GM19455 (cell line): ENCODE measurements around the gene SCN4B.

Source experiments
- ATAC-seq: cut with Tn5 transposase; IDR thresholded peaks from one replicate; pipeline ENCODE4 v1.9.1; 2021; ENCODE audit not compliant: unreplicated experiment

Gene SCN4B

DNA sequence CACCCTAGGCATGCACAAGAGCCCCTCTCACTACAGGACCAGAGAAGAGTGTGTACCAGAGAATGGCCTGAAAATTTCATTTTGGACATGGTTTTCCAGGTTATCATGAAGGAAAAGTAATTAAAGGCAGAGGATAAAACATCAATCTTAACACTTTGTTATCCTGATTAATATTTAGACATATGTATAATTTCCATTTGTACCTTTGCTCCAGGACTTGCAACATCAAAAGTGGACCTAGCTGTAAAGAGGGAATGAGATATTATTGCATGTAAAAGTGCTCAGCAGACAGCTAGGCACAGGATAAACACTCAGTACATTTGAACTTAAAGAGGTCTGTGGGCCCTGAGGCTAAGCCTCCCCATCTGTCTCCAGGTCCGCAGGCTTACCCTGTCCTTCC lies 2.0 kb upstream of the SCN4B start:
- ATAC-seq = no peak

DNA sequence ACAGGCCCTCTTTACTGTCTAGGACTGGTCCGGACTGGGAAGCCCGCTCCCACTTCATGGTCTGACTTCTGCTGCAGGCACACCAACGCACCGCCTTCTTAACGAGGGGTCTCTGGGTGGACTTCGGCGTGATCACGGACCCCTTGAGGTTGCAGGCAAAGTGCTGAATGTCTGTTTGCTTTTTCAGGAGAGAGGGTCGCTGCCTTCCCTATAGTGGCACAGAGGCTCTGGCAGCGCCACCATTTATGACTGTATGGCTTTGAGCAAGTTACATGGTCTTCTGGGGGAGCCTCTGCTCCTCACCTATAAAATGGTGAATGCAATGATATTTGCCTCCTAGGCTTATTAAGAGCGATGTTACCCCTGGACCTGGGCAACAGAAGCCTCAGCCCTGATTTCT lies 1.4 kb upstream of the SCN4B start:
- no peak for ATAC-seq

DNA sequence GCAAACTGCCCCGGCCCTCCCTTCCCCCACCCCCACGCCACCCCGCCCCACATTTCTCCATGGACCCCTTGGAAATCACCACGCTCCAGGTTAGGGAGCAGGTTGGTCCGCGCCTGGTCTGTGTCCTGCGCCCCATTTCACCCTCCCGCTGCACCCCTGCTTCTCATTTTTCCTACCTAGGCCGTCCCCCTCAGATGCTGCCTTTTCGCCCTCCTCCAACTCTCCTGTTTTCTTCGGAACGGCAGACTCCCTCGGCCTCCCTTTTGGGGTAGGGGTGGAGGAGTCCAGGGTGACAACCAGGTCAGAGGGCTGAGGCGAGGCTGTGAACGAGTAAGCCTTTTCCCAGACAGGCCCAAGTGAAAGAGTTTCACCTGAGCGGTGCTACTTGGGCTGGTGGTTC lies 893 bp upstream of the SCN4B start:
- no peak for ATAC-seq

DNA sequence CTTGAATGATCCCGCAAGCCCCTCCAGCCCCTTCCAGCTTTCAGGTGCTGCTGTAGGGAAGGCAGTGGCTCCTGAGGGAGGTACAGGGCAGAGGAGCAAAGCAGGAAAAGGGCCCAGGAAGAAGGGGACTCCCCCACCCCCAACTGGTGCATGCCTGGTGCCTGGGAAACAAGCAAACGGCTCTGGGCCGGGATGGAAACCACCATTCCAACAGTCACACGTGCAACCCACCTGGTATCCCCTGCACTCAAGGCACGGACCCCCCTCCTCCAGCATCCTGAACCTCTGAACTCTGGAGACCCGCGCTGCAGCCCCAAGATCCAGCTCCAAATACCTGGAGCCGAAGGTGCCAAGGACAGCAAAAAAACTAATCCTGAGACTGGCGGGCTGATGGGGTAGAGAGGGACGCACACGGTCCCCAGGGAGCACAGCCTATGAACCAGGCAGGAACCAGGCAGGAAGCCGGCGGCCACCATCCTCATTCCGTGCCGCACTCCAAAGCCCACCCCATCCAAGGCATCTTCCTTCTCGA lies 537 bp downstream of the SCN4B start:
- ATAC-seq = no peak

DNA sequence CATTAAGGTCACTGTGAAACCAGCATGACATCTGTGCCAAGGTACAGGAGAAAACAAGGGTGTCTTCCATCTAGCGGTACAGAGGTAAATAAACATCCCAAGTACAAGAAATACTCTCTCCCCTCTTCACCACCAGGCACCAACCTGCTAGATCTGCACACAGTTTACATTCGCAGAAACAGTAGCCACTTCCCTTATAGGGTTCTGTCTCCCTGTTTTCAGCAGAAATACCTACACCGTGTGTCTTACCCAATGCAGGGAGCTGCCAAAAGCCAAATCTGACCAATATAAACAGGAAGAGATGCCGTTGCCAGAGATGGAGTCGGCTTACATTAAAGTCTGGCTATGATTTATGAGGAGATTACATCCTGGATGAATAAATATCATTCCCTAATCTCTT lies 1.2 kb downstream of the SCN4B start:
- no peak for ATAC-seq

DNA sequence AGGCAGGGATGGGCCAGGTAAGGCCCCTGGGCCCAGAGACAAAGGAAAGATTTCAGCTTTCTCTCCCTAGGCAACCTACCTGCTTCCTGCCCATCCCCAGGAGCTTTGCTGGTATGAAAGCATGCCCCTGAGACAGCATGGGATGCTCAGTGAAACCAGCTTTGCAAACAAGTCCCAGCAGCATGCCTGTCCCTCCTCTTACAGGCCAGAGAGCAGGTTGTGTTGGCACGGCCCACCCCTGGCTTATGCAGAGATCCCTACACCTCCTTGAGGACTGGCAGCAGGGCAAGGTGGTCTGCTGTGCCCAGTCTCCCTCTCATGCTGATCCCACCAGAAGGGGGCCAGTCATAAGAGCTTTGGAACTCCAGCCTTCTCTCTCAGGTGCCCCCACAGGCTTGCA lies 3.1 kb downstream of the SCN4B start:
- ATAC-seq = no peak

DNA sequence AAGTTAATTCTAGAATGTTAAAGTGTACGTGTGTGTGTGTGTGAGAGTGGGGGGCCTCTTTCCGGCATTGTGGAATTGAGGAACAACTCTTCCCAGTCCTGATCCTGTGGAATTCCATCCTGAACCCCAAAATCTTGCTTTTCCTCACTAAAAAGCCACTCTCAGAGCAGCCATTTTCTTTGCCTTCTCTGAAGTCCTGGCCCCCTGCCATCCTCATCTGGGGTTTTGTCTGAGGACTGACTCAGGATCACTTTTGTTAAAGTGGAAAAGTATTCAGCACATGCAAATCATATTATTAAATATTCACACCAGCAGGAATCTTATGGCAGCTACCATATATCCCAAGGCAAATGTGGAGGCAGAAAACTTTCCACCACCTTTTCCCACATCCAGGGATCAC lies 3.8 kb downstream of the SCN4B start:
- ATAC-seq = no peak

DNA sequence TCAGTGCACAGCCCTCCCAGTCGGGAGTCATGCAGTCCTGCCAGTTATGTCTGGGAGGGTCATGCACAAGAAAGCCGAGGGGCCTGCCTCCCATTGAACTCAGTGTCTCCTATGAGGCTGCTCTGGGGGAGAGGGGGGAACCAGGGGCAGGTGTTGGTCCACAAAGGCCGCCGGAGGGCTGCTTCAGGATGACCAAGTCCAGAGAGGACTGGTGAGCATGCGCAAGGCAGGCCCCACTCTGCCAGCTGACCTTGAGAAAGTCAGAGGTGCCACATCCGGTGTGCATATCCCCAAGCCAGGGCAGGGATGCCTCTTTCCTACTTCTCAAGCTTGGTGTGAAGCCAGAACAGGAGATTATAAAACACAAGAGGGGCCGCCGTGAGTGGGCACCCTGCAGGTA lies 4.4 kb downstream of the SCN4B start:
- ATAC-seq = no peak

DNA sequence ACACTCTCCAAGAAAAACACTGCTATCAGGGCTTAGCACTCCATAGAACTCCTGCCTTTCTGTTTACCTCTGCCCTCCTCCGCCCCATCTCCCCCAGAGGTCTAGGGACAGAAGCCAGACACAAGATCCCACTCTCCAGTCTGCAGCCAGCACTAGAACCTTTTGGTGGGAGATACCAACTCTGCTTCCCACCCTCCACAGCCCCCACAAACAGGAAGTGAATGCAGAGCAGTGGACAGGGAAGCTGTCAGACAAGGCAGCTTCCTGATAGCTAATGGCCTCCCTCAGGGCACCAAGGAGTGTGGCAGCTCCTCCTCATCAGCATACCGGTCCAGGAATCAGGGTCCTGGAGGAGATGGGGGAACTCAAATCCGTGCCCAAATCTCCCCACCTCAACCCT lies 5.1 kb downstream of the SCN4B start:
- no peak for ATAC-seq

DNA sequence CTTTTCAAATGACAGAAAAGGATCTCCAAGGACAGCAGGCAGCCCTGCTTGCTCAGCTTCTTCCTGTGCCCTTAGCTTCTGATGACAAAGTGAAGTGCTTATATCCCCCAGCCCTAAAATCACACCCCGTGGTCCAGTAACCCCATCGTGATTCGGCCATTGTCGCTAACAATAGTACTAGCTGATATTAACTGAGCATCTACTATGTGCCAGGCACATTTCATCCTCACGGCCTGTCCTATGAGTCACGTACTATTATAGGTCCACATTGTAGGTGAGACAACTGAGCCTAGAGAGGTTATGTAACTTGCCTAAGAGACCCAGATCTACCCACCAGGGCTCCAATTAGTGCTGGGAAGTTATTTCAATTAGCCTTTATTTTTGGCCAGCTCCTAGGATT lies 6.1 kb downstream of the SCN4B start:
- ATAC-seq = no peak

DNA sequence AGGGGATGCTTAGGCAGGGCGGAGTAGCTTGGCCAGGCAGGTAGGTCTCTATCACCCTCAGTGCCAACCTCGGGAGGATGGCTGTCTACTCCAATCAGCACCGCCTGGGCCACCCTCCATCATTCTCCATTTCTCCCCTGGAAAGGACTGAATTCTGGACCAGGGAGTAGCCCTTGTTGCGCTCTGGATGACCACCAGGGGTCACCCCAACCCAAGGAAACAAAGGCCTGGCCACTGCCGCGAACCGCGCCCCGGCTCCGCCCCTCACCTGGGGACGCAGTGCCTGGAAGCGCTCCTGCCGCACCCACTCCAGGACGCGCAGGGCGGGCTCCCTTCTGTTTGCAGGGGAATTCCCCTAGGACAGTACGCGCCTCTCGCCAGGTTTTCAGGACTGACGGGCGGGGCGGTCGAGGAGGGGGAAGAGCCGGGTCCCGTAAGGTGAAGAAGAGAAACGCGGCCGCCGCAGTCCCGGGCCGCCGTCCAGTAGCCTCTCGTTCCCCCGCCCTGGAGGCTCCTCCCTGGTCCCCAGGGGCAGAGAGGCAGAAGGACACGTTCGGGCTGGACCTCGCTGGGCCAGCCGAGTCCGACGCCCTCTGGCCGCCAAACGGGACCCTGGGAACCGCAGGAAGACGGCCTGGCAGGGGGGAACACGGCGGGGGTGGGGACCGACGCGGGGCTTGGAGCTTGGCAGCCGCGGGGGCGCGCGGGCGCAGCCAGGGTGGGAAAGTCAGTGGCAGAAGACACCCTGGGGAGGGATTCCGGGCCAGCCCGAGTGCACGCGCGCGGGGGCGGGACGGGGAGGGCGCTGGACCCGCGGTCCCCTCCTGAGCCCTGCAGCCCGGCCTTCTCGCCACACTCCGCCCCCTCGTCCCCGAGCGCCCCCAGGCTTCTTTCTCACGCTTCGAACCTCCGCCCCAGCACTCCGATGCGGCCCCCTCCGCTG lies 7.1 kb downstream of the SCN4B start:
- ATAC-seq = peak; percentile 71

DNA sequence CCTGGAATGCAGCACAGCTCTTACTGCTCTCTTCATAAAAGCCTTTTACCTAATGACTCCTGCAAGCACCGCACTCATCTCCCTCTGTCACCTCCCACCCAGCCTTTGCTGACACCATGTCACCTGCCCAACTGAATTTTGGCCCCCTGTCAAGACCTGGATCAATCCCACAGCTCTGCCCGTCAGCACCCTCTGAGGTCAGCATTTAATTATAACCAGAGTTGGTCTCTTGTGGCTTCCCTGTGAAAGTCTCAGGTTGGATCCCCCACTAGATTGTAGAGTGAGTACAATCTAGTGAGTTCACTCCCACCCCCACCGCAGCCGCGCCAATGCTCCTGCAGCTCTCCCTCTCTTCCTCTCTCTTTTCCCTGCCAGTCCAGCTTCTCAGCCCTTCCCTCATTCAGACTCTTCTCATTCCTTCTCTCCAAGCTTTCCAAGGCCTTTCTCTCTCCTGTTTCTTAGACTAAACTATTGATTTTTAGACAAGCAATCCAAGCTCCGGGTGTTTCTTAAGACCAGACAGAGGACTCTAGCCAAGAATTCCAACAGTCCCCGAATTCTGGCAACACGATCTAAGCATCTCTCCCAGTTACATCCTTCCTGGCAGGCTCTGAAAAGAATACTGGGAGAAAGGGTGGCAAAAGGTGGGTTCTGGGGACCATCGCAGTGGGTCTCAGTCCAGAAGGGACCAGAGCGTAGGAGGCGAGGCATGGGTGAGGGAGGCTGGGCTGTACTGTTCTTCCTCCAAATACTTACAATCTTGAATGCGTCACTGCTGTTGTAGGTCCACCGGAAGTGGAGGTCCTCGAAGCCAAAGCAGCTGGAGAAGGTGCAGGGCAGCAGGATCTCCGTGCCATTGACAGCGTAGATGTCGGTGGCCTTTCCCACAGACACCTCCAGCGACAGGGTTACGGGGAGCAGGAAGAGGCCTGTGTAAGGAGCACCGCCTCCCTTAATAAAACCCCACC lies 8.0 kb downstream of the SCN4B start:
- ATAC-seq = no peak

DNA sequence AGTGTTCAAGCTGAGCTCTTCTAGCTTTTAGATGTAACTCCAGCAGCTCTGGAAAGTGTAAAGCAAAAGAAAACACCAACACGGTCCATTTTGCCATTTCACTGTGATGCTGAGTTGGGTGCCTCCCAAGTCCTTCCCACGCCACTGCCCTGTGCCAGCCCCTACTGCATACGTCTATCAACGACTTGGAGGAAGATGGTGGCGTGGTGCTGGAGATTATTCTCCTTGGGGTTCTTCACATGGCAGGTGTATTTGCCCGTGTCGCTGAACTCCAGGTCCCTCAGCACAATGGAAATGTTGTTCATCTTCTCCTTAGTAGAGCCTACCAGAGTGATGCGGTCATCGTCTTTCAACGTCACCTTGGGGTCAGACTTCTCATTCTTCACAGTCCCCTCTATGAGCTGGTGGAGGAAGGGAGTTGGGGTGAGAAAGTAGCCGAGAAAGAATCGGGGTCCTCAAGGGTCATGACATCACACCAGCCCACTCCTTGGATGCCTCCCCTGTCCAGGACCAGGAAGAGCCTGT lies 8.9 kb downstream of the SCN4B start:
- ATAC-seq = no peak

DNA sequence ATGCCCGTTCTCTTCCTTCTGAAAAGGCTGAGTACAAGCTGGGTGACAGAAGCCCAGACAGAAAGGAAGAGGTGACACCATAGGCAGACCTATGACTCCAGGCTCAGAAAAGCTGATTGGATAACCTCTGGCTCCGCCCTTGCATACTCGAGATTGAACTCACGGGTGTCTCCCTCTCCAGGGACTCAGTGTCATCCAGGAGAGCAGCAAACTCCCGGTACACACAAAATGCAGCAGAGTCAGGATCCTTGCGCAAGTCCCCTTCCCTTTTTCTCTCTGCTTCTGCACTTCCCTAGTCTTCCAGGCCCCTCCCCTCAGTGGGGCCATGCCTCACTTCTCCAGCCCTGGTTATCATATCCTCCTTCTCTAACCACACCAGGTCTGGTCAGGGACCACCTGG lies 9.8 kb downstream of the SCN4B start:
- ATAC-seq = no peak

DNA sequence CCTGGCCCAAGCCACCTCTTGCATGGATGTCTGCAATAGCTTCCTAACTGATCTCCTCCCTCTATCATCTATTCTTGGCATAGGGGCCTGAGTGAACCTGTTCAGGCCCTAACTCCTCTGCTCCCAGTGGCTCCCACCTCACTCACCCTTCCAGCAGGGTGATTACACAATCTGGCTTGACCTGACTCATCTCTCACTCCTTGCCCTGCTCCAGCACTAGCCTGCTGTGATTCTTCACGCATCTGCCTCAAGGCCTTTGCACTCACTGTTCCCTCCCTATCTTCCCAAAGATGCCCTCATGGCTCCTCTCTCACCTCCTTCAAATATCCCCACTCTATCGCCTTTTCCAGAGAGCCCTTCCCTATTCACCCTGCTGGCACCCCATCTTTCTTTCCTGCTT lies 10.5 kb downstream of the SCN4B start:
- no peak for ATAC-seq

DNA sequence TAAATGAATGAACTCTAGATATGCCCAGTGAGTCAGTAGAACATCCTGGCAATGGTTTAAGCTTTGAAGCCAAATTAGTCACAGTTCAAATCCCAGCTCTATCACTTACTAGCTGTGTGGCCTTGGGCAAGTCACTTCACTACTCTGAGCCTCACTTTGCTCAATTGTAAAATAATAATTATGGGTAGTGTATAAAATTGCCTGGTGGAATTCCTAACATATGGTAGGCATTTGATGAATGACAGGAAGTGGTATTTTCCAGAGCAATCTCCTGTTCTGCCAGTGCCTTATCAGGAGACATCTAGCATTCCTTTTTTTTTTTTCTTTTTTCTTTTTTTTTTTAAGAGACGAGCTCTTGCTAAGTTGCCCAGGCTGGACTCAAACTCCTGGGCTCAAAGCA lies 13.0 kb downstream of the SCN4B start:
- no peak for ATAC-seq

DNA sequence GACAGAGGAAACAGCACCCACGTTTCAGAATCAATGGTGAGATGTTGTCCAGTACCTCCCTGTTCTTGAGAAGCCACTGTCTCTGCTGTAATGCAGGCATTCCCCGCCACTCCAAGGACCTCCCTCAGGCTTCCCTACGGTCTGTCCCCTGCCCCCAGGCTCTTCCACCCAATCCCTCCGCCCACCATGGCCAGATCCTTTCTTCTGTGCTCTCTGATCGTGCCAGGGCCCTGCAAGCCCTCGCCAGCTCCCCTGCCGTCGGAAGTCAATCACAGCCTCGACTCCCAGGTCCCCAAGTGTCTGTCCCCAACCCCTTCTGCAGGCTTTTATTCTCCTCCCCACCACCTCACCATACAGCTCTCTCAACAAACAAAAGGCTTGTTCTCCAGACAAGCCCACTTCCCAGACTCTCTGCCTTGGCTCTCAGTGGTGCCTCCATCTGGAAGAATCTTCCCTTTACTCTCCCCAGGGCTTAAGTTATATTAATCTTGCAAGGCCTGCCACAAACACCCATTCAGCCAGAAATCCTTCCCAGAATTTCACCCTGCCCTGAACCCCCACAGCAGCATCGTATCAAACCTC lies 13.7 kb downstream of the SCN4B start:
- no peak for ATAC-seq

DNA sequence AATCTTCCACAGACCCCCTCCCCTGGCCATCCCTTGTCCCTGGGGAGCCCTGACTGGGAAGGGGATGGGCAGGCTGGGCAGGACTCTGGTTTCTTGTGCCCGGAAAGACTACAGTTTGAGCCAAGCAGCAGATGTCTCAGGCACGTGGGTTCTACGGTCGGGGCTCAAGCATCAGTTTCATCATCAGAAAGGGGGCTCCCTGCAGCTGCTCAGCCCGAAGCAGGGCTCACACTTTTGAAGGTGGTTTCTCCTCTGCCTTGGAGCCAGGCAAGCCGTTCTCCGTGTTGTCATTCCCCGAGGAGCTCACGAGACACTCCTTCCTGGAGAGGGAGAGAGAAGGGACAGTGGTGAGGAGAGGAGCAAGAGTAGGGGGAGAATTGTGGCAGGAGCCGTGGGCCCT lies 15.8 kb downstream of the SCN4B start:
- no peak for ATAC-seq

DNA sequence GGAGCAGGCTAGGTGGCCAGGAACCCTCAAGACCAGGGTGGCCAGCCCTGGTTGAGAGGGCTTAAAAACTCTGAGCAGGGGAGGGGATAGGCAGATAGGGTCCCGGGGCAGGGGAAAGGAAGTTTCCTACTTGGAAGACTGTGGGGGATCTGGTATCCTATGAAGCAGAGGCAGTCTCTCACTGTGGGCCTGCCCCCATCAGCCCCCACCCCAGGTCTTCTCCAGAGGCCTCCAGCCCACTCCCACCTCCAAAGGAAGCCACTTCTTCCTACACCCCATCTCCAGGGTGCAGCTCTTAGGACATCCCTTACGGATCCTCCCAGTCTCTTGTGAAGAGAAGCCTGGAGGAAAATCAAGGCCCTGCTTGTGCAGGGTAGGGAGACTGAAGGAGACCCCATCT lies 16.3 kb downstream of the SCN4B start:
- no peak for ATAC-seq

DNA sequence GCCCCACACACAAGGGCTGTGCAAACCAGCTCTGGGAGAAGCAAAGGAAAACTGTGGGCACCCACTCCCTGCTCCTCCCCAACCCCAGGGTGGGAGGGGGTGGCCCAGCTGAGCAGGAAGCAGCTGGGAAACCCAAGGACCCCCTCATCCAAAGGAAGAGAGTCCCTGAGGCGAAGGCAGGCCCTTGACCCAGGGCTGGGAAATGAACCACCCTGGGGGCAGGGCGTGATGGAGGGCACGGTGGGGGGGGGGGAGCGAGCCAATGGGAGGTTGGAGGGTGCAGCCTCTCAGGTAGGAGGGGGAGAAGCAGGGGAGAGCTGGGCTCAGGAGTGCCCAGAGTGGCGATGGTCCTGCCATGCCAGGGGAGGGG lies 16.8 kb downstream of the SCN4B start:
- no peak for ATAC-seq
